Heart right ventricle (tissue), 16 donors: ENCODE results near the gene RBP3. TPM values are rescaled to one million over a fixed set of nuclear protein-coding genes. Genes with fewer than 3 reads are reported as not detected.

Experiments used
- ATAC-seq, 8 donors: fragments of 200-7000 bp; cut with Tn5 transposase; one replicate each; pipeline ENCODE4 v1.9.1; 2020; ENCODE audit warnings: mild to moderate bottlenecking in 8 of 8, moderate library complexity in 8 of 8, moderate number of reproducible peaks in 1 of 8
- DNase-seq, 2 donors: peaks; one replicate each; pipeline ENCODE4 v3.0.0-alpha.2; 2020
- H3K27ac ChIP-seq, 10 donors: fragments of 200-600 bp; sonication (generic) in 2 of 10; one replicate each; pipeline versions ENCODE4 v1.5.0 to v1.8.0; 2020 to 2022; ENCODE audit warnings: mild to moderate bottlenecking in 3 of 10
- H3K27me3 ChIP-seq, 7 donors: fragments of 200-600 bp; one replicate each; pipeline ENCODE4 v1.8.0; 2021 to 2022; ENCODE audit warnings: mild to moderate bottlenecking in 2 of 7
- H3K36me3 ChIP-seq, 9 donors: fragments of 200-600 bp; sonication (generic) in 1 of 9; one replicate each; pipeline versions ENCODE4 v1.5.0 to v1.8.0; 2020 to 2022; ENCODE audit warnings: mild to moderate bottlenecking in 2 of 9
- H3K4me1 ChIP-seq, 9 donors: fragments of 200-600 bp; sonication (generic) in 1 of 9; one replicate each; pipeline versions ENCODE4 v1.5.0 to v1.8.0; 2020 to 2022; ENCODE audit warnings: mild to moderate bottlenecking in 4 of 9
- H3K4me3 ChIP-seq, 10 donors: fragments of 200-600 bp; sonication (generic) in 2 of 10; one replicate each; pipeline versions ENCODE4 v1.5.0 to v1.8.0; 2020 to 2022; ENCODE audit warnings: mild to moderate bottlenecking in 7 of 10, moderate library complexity in 2 of 10
- H3K9me3 ChIP-seq, 11 donors: fragments of 200-600 bp in 10 of 11; sonication (generic) in 2 of 11; one replicate each; pipeline versions ENCODE4 v1.5.0 to v1.8.0; 2013 to 2022; ENCODE audit warnings: mild to moderate bottlenecking in 2 of 11, control low read depth in 1 of 11, moderate library complexity in 1 of 11
- WGBS, 2 donors: extraction: QIAGEN DNeasy Blood & Tissue Kit; methylation state at CpG; one replicate each; pipeline ENCODE4 v1.1.7; 2013; ENCODE audit warnings: inconsistent platforms in 1 of 2; 5-methylcytosine and 5-hydroxymethylcytosine counted together
- intact Hi-C, 10 donors: fragments of 100-400 bp; cut with DNase I; formaldehyde crosslinking; loops; one replicate each; pipeline versions ENCODE4 v1.11.1 to v1.14.2; 2022
- polyA plus RNA-seq, 2 donors: library from polyadenylated mRNA; stranded (reverse); fragments of 200-250 nt; gene quantifications; one replicate each; pipeline ENCODE4 v1.2.3, GENCODE V29; 2013
- total RNA-seq, 10 donors: library from RNA; stranded (reverse); fragmentation: NEBNext Ultra II Directional in 3 of 10; extraction: Animal tissue kit (Norgen Biotek cat#: 25700) in 3 of 10; gene quantifications; one replicate each; pipeline versions ENCODE4 v1.2.1 to v1.2.4, GENCODE V29; 2021 to 2023
- TF ChIP-seq, protein P1 (sequence below), 9 donors: fragments of 200-600 bp; sonication (generic) in 2 of 9; IDR thresholded peaks; one replicate each; pipeline versions ENCODE4 v1.5.0 to v1.8.0; 2021 to 2022; ENCODE audit warnings: antibody characterized with exemption in 9 of 9, mild to moderate bottlenecking in 5 of 9, moderate library complexity in 1 of 9
- donor health status: Arrhythmogenic right ventricular cardiomyopathy.
- donor health status: ischemic (EF 13 %, LVEDD 7.1; RV severe dilation, severe dysfunction).
- donor health status: healthy with polysubstance abuse.
- donor health status: DM: no; HTN: yes; CAD: no.
- donor health status: DM: no; HTN: no; CAD: no.
- donor health status: ischemic (EF 25% LVEDD 6.9; RV normal size, moderate dysfunction).
- donor health status: ischemic (EF 25% LVEDD 5.7; RV mildly dilated, moderate dysfunction).
- donor health status: healthy.
- donor health status: DM: yes; HTN: yes; CAD: no.
- donor health status: Ischemic cardiomyopathy.
- donor health status: ischemic (EF 35%, LVEDD 5.7; RV mildly dilated, moderate dysfunction).
- donor health status: nonischemic (EF 11% LVEDD 7.7; RV severe dilation, severe dysfunction).
- donor health status: DM: yes; HTN: yes; CAD: no.
- donor health status: PGD.
- donor health status: ischemic (EF 29% LVEDD 5.4; RV normal size, mild dysfunction).
- donor health status: nonischemic (EF 23%, LVEDD 6.1; RV moderate dilation, normal function).

The RBP3 gene
- total and polyA plus RNA-seq, 12 donors, result not detected

DNA sequence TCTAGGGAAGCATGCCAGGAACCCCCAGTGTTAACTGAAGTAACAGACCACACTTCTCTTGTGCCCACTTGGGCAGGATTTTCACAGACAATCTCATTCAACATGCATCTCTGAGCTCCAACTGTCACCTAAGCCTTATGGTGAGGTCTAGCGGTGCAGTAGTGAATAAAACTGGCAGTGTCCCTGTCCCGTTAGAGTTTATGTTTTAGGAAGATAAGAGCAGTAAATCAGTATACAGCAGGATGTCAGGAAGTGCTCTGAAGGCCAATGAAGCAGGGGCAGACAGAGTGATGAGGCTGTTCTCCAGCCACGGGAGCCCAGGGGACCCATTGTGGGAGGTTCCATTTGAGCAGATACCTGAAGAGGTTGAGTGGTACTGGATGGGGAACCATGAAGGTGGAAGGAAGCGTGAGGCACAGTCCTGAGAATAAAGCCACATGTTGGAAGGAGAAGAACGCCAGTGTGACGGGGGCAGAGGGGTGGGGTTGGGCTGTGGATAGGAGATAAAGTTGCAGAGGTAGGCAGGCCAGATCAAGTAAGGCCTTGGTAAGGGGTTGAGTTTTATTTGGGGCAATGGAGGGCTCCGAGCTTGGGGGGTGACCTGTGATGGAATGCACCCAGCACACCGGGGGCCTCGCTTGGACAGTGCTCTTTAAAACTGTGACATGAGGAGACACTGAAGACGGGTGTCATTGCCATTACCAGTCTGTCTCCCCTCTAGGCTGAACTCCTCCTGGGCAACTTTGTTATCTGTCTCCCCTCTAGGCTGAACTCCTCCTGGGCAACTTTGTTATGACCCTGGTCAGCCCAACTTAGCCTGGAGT is 41.6 kb upstream of the RBP3 start:
- ATAC-seq (no peak), DNase-seq (no peak)
- TF ChIP-seq, protein P1, sequence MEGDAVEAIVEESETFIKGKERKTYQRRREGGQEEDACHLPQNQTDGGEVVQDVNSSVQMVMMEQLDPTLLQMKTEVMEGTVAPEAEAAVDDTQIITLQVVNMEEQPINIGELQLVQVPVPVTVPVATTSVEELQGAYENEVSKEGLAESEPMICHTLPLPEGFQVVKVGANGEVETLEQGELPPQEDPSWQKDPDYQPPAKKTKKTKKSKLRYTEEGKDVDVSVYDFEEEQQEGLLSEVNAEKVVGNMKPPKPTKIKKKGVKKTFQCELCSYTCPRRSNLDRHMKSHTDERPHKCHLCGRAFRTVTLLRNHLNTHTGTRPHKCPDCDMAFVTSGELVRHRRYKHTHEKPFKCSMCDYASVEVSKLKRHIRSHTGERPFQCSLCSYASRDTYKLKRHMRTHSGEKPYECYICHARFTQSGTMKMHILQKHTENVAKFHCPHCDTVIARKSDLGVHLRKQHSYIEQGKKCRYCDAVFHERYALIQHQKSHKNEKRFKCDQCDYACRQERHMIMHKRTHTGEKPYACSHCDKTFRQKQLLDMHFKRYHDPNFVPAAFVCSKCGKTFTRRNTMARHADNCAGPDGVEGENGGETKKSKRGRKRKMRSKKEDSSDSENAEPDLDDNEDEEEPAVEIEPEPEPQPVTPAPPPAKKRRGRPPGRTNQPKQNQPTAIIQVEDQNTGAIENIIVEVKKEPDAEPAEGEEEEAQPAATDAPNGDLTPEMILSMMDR (IDR thresholded peaks at IDR 0.05), result no peak
- Histone ChIP-seq H3K4me3 (no peak overlapping the region), H3K27me3 (peaks cover 0 to 50% (median 20%) of the 10 kb centered on the region in 7 donors), H3K27ac (no peak overlapping the region), H3K36me3 (no peaks in the 10 kb centered on the region), H3K4me1 (peaks cover 0 to 8% (median 0%) of the 10 kb centered on the region in 9 donors), H3K9me3 (no peaks in the 10 kb centered on the region)
- intact Hi-C loops, result loop anchor here in 1 of 10 donors (10.0 kb wide), 1 partner anchor 1122 kb away; no protein-coding TSS in a partner anchor
- WGBS, 2 donors, result 72 to 78% methylated on average over 10 of the region's 10 CpGs

DNA sequence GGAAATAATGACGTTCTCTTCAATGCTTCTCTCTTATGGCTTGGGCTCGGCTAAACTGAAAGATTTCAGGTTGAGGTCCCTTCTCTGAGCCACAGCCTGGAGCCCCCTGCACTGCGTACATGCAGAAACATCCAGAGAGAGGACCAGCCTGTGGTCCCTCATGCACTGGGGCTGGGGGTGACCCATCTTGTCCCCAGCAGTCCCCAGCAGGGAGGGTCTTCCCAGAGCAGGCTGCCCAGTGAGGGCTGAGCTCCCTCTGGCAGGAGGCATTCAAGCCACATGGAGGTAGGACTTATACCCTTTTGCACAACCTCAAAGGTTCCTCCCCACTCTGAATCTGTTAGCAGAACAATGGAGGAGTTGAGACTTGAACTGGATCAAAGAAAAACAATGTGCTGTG is 40.8 kb upstream of the RBP3 start:
- TF ChIP-seq, protein P1 (IDR thresholded peaks at IDR 0.05), result no peak
- WGBS, 2 donors, result 87 to 88% methylated on average over 3 of the region's 3 CpGs
- Histone ChIP-seq H3K4me3 (no peak overlapping the region), H3K9me3 (no peaks in the 10 kb centered on the region), H3K4me1 (peaks cover 0 to 13% (median 4%) of the 10 kb centered on the region in 9 donors), H3K27ac (no peak overlapping the region), H3K36me3 (no peaks in the 10 kb centered on the region), H3K27me3 (peaks cover 0 to 43% (median 14%) of the 10 kb centered on the region in 7 donors)
- no peak for DNase-seq
- no peak for ATAC-seq
- intact Hi-C loops, result loop anchor here in 1 of 10 donors (10.0 kb wide), 1 partner anchor 1123 kb away; no protein-coding TSS in a partner anchor

DNA sequence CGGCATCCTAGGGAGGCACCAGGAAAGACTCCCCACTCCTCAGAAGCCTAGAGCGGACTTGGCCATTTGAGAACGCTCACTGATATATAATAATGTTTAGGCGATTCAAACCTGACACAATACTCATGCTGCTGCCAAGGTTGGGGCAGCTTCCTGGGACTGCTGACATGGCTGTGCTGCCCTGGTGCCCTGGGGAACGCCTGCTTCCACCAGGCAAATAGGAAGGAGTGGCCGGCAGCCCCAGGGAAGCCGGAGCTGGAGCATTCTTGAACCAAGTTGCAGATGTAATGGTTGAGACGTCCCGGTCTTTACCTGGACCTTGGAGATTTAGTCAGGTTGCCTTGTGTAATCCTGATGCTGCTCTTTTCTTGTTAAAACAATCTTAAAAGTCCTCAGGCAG is 39.4 kb upstream of the RBP3 start:
- Histone ChIP-seq H3K4me3 (no peak overlapping the region), H3K27me3 (peaks cover 0 to 34% (median 12%) of the 10 kb centered on the region in 7 donors), H3K9me3 (no peaks in the 10 kb centered on the region), H3K27ac (no peak overlapping the region), H3K36me3 (no peaks in the 10 kb centered on the region), H3K4me1 (peaks cover 0 to 13% (median 4%) of the 10 kb centered on the region in 9 donors)
- WGBS, 2 donors, result 76 to 82% methylated on average over 9 of the region's 9 CpGs
- TF ChIP-seq, protein P1 (IDR thresholded peaks at IDR 0.05), result no peak
- no peak for DNase-seq
- no peak for ATAC-seq
- intact Hi-C loops, result loop anchor here in 1 of 10 donors (10.0 kb wide), 1 partner anchor 1124 kb away; no protein-coding TSS in a partner anchor

DNA sequence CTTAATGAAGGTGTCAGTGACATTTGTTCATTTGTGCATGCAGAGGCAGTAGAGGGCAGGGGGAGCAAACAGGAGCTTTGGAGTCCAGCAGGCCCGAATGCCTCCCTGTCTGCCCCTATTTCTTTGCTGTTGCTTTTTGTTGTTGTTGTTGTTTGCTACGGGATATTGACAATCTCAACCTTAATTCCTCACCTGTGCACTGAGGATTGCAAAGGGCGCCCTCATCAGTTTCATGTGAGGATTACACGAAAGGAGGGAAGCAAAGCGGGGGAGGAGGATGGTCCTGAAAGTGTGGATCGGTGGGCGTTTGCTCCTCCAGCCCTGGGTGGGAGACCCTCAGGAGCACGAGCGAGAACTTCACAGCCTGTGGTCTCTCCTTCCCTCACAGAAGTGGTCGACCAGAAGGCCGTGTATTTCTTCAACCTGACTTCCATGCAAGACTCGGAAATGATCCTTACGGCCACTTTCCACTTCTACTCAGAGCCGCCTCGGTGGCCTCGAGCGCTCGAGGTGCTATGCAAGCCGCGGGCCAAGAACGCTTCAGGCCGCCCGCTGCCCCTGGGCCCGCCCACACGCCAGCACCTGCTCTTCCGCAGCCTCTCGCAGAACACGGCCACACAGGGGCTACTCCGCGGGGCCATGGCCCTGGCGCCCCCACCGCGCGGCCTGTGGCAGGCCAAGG is 38.6 kb upstream of the RBP3 start:
- Histone ChIP-seq H3K4me1 (peaks cover 0 to 13% (median 4%) of the 10 kb centered on the region in 9 donors), H3K27ac (no peak overlapping the region), H3K4me3 (no peak overlapping the region), H3K27me3 (peaks cover 0 to 29% (median 10%) of the 10 kb centered on the region in 7 donors), H3K9me3 (no peaks in the 10 kb centered on the region), H3K36me3 (no peaks in the 10 kb centered on the region)
- WGBS, 2 donors, result 85 to 87% methylated on average over 32 to 34 of the region's 34 CpGs
- intact Hi-C loops, result loop anchor here in 7 of 10 donors (2.0 to 10.0 kb wide), 4 partner anchors 261 to 1125 kb away; no protein-coding TSS in a partner anchor
- TF ChIP-seq, protein P1 (IDR thresholded peaks at IDR 0.05), result peak in 5 of 9 donors; percentile 18 to 34 (median 20)
- ATAC-seq, result no peak
- no peak for DNase-seq
